Measurements from ENCODE around the gene RALY. TPM values are rescaled to one million over a fixed set of nuclear protein-coding genes. Genes with fewer than 3 reads are reported as not detected.

The RALY gene
- total RNA-seq, 1 donor from 2014 or later: 147 TPM

DNA sequence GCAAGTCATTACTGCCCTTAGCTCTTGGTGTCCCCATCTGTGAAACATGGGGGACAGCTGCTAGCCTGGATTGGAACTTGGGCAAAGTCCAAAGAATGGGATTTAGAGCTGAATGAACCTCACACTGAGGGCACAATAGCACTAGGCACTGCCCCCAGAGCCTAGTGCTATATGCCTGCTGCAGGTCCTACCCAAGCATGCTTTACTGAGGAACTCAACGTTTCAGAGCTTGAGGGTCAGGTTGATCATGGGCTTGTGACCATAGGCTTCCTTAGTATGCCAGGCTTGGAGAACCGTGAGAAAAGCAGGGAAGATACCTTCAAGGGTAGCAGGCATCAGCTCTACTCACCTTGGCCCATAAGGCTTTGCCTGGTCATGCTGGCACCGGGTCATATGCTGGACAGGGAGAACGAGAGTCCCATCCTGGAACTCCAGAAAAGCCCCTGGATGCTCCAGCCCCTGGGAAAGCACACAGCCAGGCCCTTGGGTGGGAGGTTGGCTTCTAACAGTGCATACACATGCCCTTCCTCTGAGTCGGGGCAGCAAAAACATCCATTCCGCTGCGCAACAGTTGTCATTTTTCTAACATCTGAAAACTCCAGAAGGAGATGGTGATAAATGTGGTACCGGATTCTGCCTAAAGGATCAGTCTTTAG lies 88.6 kb downstream of the RALY start:
- no peak overlapping the region for H3K4me3 Mint-ChIP-seq
- no peak overlapping the region for H3K27ac Mint-ChIP-seq
- intact Hi-C loops (cut with micrococcal nuclease): no loop called here
- no peak for DNase-seq (ENCODE audit: low spot score)
- peaks cover 9% of the 10 kb centered on the region for H3K4me1 Mint-ChIP-seq (ENCODE audit: low read depth)
- H3K9me3 Mint-ChIP-seq: no peaks in the 10 kb centered on the region
- peaks cover 40% of the 10 kb centered on the region for H3K36me3 Mint-ChIP-seq (ENCODE audit: low read depth)
- no peaks in the 10 kb centered on the region for H3K27me3 Mint-ChIP-seq (ENCODE audit: insufficient read depth)

DNA sequence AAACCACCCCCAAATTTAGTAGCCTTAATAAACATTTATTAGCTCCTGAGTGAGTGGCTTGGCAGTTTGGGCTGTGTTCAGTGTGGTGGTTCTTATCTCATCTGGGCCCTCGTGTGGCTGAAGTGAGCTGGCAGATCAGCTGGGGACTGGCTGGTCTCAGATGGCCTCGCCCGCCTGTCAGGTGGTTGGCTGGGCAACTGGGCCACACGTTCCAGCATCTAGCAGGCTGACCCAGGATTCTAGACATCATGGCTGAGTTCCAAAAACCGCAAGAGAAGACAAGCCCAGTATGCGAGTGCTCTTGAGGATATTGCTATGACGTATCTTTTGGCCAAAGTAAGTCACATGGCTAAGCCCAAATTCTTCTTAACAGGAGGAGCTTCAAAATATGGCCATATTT lies 89.4 kb downstream of the RALY start:
- Mint-ChIP-seq H3K9me3 (no peaks in the 10 kb centered on the region), H3K27me3 (ENCODE audit: insufficient read depth) (no peaks in the 10 kb centered on the region), H3K4me3 (no peak overlapping the region), H3K36me3 (ENCODE audit: low read depth) (peaks cover 45% of the 10 kb centered on the region), H3K27ac (no peak overlapping the region), H3K4me1 (ENCODE audit: low read depth) (peaks cover 9% of the 10 kb centered on the region)
- intact Hi-C loops (cut with micrococcal nuclease): no loop called here
- DNase-seq (ENCODE audit: low spot score): no peak

DNA sequence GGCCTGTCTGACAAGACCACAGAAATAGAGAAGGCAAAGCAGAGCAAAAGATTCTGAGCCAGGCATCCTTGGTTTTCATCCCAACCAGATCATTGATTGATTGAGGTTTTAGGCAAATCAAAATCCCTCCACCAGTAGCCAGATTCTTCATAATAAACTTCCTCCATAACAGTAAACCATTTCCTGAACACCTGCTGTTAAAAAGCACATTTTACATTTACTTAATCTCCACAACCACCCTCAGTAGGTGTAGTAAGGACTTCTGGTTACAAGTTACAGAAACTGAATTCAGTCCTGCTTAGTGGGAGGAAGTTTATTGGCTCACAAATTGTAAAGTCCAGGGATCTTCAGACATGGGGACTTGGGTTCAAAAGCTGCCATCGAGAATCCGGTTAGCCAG lies 90.1 kb downstream of the RALY start:
- intact Hi-C loops (cut with micrococcal nuclease): no loop called here
- Mint-ChIP-seq H3K9me3 (no peaks in the 10 kb centered on the region), H3K4me1 (ENCODE audit: low read depth) (peaks cover 9% of the 10 kb centered on the region), H3K27me3 (ENCODE audit: insufficient read depth) (no peaks in the 10 kb centered on the region), H3K27ac (peak overlapping the region; percentile 54), H3K4me3 (no peak overlapping the region), H3K36me3 (ENCODE audit: low read depth) (peaks cover 50% of the 10 kb centered on the region)
- DNase-seq (ENCODE audit: low spot score): no peak

GRCh38 chr20:34084227-34084923 lies 90.7 kb downstream of the RALY start:
- no peaks in the 10 kb centered on the region for H3K27me3 Mint-ChIP-seq (ENCODE audit: insufficient read depth)
- intact Hi-C loops (cut with micrococcal nuclease): no loop called here
- H3K4me3 Mint-ChIP-seq: no peak overlapping the region
- H3K27ac Mint-ChIP-seq: no peak overlapping the region
- DNase-seq (ENCODE audit: low spot score): no peak
- H3K36me3 Mint-ChIP-seq (ENCODE audit: low read depth): peaks cover 54% of the 10 kb centered on the region
- no peaks in the 10 kb centered on the region for H3K9me3 Mint-ChIP-seq
- peaks cover 9% of the 10 kb centered on the region for H3K4me1 Mint-ChIP-seq (ENCODE audit: low read depth)

DNA sequence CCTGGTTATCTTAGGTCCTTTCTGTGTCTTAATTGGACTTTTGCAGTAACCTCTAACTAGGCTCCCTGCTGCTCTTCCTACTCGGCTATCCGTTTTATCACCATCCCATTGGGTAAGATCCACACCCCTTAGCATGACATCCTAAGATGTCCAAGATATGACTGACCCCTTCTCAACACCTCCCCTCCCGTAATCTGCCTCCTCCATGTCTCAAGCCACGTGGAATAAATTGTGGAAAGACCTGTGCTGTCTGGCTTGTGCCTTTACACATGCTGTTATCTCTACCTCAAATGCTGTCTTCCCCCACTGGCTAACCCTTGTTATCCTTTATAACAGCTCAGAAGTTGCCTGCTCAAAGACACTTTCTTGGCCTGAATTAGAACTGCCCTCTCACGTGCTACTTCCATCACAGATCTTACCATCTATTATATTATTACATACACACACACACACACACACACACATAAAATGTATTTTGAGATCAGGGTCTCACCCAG lies 91.9 kb downstream of the RALY start:
- Mint-ChIP-seq H3K27ac (peak overlapping the region; percentile 0), H3K4me3 (no peak overlapping the region), H3K9me3 (no peaks in the 10 kb centered on the region), H3K36me3 (ENCODE audit: low read depth) (peaks cover 51% of the 10 kb centered on the region), H3K27me3 (ENCODE audit: insufficient read depth) (no peaks in the 10 kb centered on the region), H3K4me1 (ENCODE audit: low read depth) (peaks cover 9% of the 10 kb centered on the region)
- intact Hi-C loops (cut with micrococcal nuclease): no loop called here
- no peak for DNase-seq (ENCODE audit: low spot score)

DNA sequence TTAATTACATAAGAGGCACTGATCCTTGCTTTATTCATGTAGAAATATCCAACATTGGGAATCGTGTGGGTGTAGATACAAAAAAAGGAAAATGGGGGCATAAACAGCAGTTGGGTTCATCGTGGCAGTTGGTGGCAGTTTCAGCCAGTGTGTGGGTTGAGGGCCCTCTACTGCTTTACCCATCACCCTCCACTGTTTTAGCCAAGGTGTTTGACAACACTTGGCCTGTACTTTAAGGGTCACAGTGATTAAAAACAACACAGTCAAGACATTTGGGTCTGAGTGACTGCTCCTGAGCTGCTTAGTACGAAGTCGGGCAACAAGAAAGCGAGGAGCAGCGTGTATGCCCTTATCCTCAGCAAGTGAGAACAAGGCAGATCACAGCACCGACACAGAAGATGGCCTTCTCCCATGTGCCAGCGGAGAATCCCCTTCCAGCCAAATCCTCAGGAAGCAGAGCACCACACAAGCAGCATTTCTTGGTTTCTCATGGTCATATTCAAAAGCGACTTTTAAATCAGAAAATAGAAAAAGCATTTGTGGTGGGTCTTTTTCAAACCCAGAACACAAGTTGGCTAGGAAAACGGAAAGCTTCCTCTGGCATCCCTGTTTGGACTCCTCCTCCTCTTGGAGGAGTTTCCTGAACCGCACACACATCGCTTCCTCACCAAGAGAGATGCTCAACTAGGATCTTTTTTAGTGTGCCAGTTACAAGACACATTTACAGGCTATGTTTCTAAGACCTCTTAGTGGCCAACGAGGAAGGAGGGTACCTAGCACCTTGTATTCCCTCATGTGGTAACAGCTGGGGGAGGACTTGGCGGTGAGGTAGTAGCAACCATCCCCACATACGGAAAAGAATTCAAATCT lies 94.8 kb downstream of the RALY start:
- intact Hi-C loops (cut with micrococcal nuclease): no loop called here
- peaks cover 10% of the 10 kb centered on the region for H3K4me1 Mint-ChIP-seq (ENCODE audit: low read depth)
- H3K4me3 Mint-ChIP-seq: no peak overlapping the region
- peak overlapping the region; percentile 8 for H3K27ac Mint-ChIP-seq
- H3K9me3 Mint-ChIP-seq: no peaks in the 10 kb centered on the region
- no peaks in the 10 kb centered on the region for H3K27me3 Mint-ChIP-seq (ENCODE audit: insufficient read depth)
- no peak for DNase-seq (ENCODE audit: low spot score)
- peaks cover 59% of the 10 kb centered on the region for H3K36me3 Mint-ChIP-seq (ENCODE audit: low read depth)

DNA sequence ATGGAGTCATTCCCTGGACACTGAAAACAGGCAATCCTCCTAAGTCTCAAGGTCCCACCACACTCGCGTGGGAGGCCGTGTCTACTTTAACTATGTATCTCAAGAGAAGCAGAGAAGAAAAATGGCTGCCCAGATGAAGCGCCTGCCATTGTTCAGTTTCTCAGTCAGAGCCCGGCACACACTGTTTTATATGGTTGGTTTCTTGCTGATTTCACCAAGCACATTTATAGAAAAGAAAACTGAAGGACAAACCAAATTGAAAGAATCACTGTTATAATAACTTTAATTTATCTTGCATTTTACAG lies 95.4 kb downstream of the RALY start:
- intact Hi-C loops (cut with micrococcal nuclease): no loop called here
- Mint-ChIP-seq H3K9me3 (no peaks in the 10 kb centered on the region), H3K27me3 (ENCODE audit: insufficient read depth) (no peaks in the 10 kb centered on the region), H3K4me3 (no peak overlapping the region), H3K27ac (no peak overlapping the region), H3K36me3 (ENCODE audit: low read depth) (peaks cover 60% of the 10 kb centered on the region), H3K4me1 (ENCODE audit: low read depth) (peaks cover 10% of the 10 kb centered on the region)
- no peak for DNase-seq (ENCODE audit: low spot score)

DNA sequence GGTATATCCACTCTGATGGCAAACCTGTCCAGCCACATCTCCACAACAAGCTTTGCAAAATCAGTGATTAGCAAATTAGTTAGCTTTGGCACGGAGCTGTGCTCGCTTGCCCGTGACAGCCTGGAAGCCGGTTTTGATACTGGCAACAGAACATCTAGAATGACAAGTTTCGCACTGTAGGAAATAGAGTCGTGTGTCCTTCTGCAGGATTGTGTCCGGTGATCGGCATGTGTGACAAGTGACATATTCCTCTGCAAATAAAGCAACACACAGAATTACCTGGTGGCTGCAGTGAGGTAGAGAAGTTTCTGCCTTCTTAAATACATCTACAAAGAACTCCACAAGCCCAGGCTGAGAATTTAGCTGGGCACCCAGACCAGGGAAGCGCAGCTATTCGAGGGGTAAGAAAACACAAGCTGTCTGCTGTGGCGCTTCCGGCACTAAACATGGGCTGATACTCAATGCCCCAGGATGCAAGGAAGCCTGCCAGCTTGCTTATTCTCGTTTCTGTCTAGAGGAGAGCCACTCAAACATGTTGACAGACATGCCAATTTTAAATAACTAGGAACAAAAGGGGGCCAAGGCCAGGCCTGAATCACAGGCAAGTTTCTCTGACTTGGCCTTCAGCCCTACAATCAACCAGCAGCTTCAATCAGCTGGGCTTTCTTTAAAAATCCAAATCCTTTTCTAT lies 96.1 kb downstream of the RALY start:
- Mint-ChIP-seq H3K27ac (no peak overlapping the region), H3K27me3 (ENCODE audit: insufficient read depth) (no peaks in the 10 kb centered on the region), H3K4me1 (ENCODE audit: low read depth) (peaks cover 9% of the 10 kb centered on the region), H3K9me3 (no peaks in the 10 kb centered on the region), H3K36me3 (ENCODE audit: low read depth) (peaks cover 56% of the 10 kb centered on the region), H3K4me3 (no peak overlapping the region)
- intact Hi-C loops (cut with micrococcal nuclease): no loop called here
- no peak for DNase-seq (ENCODE audit: low spot score)

DNA sequence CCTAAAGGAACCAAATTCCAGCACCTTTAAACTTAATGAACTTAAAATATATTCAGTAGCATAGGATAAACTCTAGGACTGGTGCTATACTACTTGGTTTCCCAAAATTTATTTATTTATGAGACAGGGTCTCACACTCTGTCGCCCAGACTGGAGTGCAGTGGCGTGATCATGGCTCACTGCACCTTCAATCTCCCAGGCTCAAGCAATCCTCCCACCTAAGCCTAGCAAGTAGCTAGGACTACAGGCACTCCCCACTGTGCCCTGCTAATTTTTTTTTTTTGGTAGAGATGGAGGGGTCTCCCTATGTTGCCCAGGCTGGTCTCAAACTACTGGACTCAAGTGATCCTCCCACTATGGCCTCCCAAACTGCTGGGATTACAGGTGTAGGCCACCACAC lies 96.9 kb downstream of the RALY start:
- H3K36me3 Mint-ChIP-seq (ENCODE audit: low read depth): peaks cover 52% of the 10 kb centered on the region
- H3K4me3 Mint-ChIP-seq: no peak overlapping the region
- no peak overlapping the region for H3K27ac Mint-ChIP-seq
- no peaks in the 10 kb centered on the region for H3K27me3 Mint-ChIP-seq (ENCODE audit: insufficient read depth)
- intact Hi-C loops (cut with micrococcal nuclease): no loop called here
- H3K9me3 Mint-ChIP-seq: no peaks in the 10 kb centered on the region
- H3K4me1 Mint-ChIP-seq (ENCODE audit: low read depth): peaks cover 9% of the 10 kb centered on the region
- no peak for DNase-seq (ENCODE audit: low spot score)

DNA sequence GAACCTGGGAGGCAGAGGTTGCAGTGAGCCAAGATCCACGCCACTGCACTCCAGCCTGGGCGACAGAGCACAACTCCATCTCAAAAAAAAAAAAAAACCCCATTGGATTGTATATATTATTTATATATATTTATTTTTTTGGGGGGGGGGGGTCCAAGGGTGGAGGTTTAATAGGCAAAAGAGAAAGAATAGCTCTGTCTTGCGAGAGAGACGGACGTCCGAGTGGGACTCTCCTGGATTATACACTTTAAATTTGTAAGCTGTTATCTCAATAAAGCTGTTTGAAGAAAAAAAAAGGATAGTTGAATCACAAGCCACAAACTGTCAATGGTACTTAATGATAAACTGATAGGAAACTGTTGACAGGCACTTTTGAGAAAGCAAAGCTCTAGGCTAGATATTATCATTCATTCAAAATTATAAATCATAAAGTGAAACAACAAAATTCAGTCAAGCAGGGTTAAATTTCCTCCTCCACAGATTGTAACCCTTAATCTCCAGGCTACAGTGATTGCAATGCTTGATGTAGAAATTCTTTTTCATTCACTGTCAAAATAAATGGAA lies 98.0 kb downstream of the RALY start:
- Mint-ChIP-seq H3K9me3 (no peaks in the 10 kb centered on the region), H3K4me3 (no peak overlapping the region), H3K27me3 (ENCODE audit: insufficient read depth) (no peaks in the 10 kb centered on the region), H3K36me3 (ENCODE audit: low read depth) (peaks cover 60% of the 10 kb centered on the region), H3K4me1 (ENCODE audit: low read depth) (peaks cover 9% of the 10 kb centered on the region), H3K27ac (no peak overlapping the region)
- DNase-seq (ENCODE audit: low spot score): no peak
- intact Hi-C loops (cut with micrococcal nuclease): no loop called here

GRCh38 chr20:34093895-34094294 lies 100.2 kb downstream of the RALY start:
- H3K36me3 Mint-ChIP-seq (ENCODE audit: low read depth): peaks cover 56% of the 10 kb centered on the region
- intact Hi-C loops (cut with micrococcal nuclease): no loop called here
- DNase-seq (ENCODE audit: low spot score): no peak
- H3K27me3 Mint-ChIP-seq (ENCODE audit: insufficient read depth): no peaks in the 10 kb centered on the region
- H3K27ac Mint-ChIP-seq: peak overlapping the region; percentile 13
- no peak overlapping the region for H3K4me3 Mint-ChIP-seq
- no peaks in the 10 kb centered on the region for H3K9me3 Mint-ChIP-seq
- peaks cover 9% of the 10 kb centered on the region for H3K4me1 Mint-ChIP-seq (ENCODE audit: low read depth)

- intact Hi-C loops (cut with micrococcal nuclease): loop anchor here (1.0 to 2.0 kb wide), 2 partner anchors 15 to 33 kb away; no protein-coding TSS in a partner anchor
- H3K4me3 Mint-ChIP-seq: no peak overlapping the region
- no peaks in the 10 kb centered on the region for H3K27me3 Mint-ChIP-seq (ENCODE audit: insufficient read depth)
- peaks cover 9% of the 10 kb centered on the region for H3K4me1 Mint-ChIP-seq (ENCODE audit: low read depth)
- H3K9me3 Mint-ChIP-seq: no peaks in the 10 kb centered on the region
- H3K27ac Mint-ChIP-seq: no peak overlapping the region
- H3K36me3 Mint-ChIP-seq (ENCODE audit: low read depth): peaks cover 53% of the 10 kb centered on the region
- DNase-seq (ENCODE audit: low spot score): no peak
These were observed 102.1 kb downstream of the RALY start for GRCh38 chr20:34095825-34096224.
